H1 (cell line): ENCODE measurements around the gene HBB. TPM values are rescaled to one million over a fixed set of nuclear protein-coding genes. Genes with fewer than 3 reads are reported as not detected.

ENCODE experiments used
- CTCF ChIA-PET: fragments of 300-600 bp; sonication (Branson Sonifier 250); formaldehyde crosslinking; loops from one replicate; lab custom pipeline; 2021; ENCODE audit not compliant: partially characterized antibody; lab: Charles Lee
- POLR2A ChIA-PET: fragments of 300-600 bp; sonication (Branson Sonifier 250); formaldehyde crosslinking; loops from one replicate; lab custom pipeline; 2021; ENCODE audit warnings: inconsistent platforms; ENCODE audit not compliant: partially characterized antibody; lab: Charles Lee
- DNase-seq, 2 experiments: peaks; one replicate each; pipeline versions ENCODE4 v3.0.0 to v3.0.0-alpha.2; 2010 to 2022; ENCODE audit warnings: low spot score in 2 of 2, low read depth in 1 of 2, mixed read lengths in 1 of 2
- FAIRE-seq: peaks from 2 replicates; lab custom pipeline; 2011; peaks lifted over from hg19 to GRCh38; lab: Jason Lieb, UNC
- H2AFZ ChIP-seq: 2 replicates; pipeline ENCODE4 v1.8.1; 2012; ENCODE audit warnings: low read length, inconsistent platforms
- H2AK5ac ChIP-seq: 2 replicates; pipeline ENCODE4 v1.6.1; 2013; ENCODE audit warnings: low read depth, low read length
- H2BK120ac ChIP-seq: replicated peaks from 2 replicates; pipeline ENCODE3; 2013; ENCODE audit warnings: low read depth, low read length, inconsistent platforms
- H2BK12ac ChIP-seq: 2 replicates; pipeline ENCODE4 v1.6.1; 2013; ENCODE audit warnings: low read depth, low read length
- H2BK15ac ChIP-seq: 2 replicates; pipeline ENCODE4 v1.6.1; 2013; ENCODE audit warnings: low read length
- H2BK20ac ChIP-seq: 2 replicates; pipeline ENCODE4 v1.6.1; 2013; ENCODE audit warnings: low read length
- H2BK5ac ChIP-seq: 2 replicates; pipeline ENCODE4 v1.6.1; 2013; ENCODE audit warnings: low read depth, low read length
- H3K14ac ChIP-seq: 2 replicates; pipeline ENCODE4 v1.6.1; 2013; ENCODE audit warnings: inconsistent platforms; ENCODE audit not compliant: insufficient read length
- H3K18ac ChIP-seq: 2 replicates; pipeline ENCODE4 v1.6.1; 2013; ENCODE audit warnings: low read length; ENCODE audit errors: extremely low read depth
- H3K23ac ChIP-seq: 2 replicates; pipeline ENCODE4 v1.6.1; 2013; ENCODE audit warnings: inconsistent platforms; ENCODE audit not compliant: insufficient read length
- H3K23me2 ChIP-seq: 2 replicates; pipeline ENCODE4 v1.6.1; 2013; ENCODE audit warnings: low read depth, low read length
- H3K27ac ChIP-seq: 2 replicates; pipeline ENCODE4 v1.6.1; 2011; ENCODE audit warnings: low read depth, low read length, inconsistent platforms
- H3K27me3 ChIP-seq, 4 experiments: replicated peaks in 1 of 4; 1 replicate in 1 of 4; 2 replicates in 3 of 4; pipeline versions ENCODE4 v1.6.1 to v1.8.1; 2011 to 2013; ENCODE audit warnings: low read length in 3 of 4, mild to moderate bottlenecking in 3 of 4, inconsistent platforms in 2 of 4, mixed read lengths in 2 of 4, moderate library complexity in 1 of 4; ENCODE audit not compliant: control insufficient read depth in 3 of 4, insufficient read depth in 3 of 4; ENCODE audit errors: extremely low read depth in 1 of 4
- H3K36me3 ChIP-seq, 4 experiments: 2 replicates each; pipeline versions ENCODE4 v1.6.1 to v1.8.1; 2011 to 2013; ENCODE audit warnings: mild to moderate bottlenecking in 4 of 4, low read length in 3 of 4, moderate library complexity in 2 of 4, control low read depth in 1 of 4, inconsistent platforms in 1 of 4; ENCODE audit not compliant: insufficient read depth in 4 of 4, control insufficient read depth in 2 of 4
- H3K4ac ChIP-seq: replicated peaks from 2 replicates; pipeline ENCODE3; 2013; ENCODE audit warnings: low read length, low read depth, mixed read lengths, inconsistent platforms; ENCODE audit not compliant: insufficient read length
- H3K4me1 ChIP-seq, 4 experiments: replicated peaks in 1 of 4; 1 replicate in 1 of 4; 2 replicates in 3 of 4; pipeline versions ENCODE4 v1.6.1 to v1.8.1; 2011 to 2013; ENCODE audit warnings: low read length in 3 of 4, inconsistent platforms in 2 of 4, mixed read lengths in 1 of 4; ENCODE audit not compliant: insufficient read depth in 4 of 4, control insufficient read depth in 3 of 4
- H3K4me2 ChIP-seq, 2 experiments: 2 replicates each; pipeline versions ENCODE4 v1.6.1 to v1.8.1; 2011 to 2013; ENCODE audit warnings: low read depth in 2 of 2, low read length in 2 of 2, control low read depth in 1 of 2, inconsistent platforms in 1 of 2, mild to moderate bottlenecking in 1 of 2; ENCODE audit not compliant: insufficient read depth in 1 of 2
- H3K4me3 ChIP-seq, 4 experiments: fragments of 200-600, 300-600 bp in 1 of 4; sonication (generic), shearing (Covaris generic), sonication (Bioruptor Twin) in 1 of 4; 2 replicates each; pipeline versions ENCODE4 v1.5.1 to v1.8.1; 2011 to 2016; ENCODE audit warnings: low read length in 4 of 4, low read depth in 3 of 4, control low read depth in 2 of 4, inconsistent platforms in 2 of 4, mild to moderate bottlenecking in 2 of 4, mixed read lengths in 1 of 4, moderate library complexity in 1 of 4; ENCODE audit not compliant: insufficient read depth in 2 of 4; ENCODE audit errors: extremely low read depth in 1 of 4
- H3K56ac ChIP-seq: replicated peaks from 2 replicates; pipeline ENCODE3; 2013; ENCODE audit warnings: low read depth, mild to moderate bottlenecking, mixed read lengths, low read length, inconsistent platforms; ENCODE audit not compliant: insufficient read length
- H3K79me1 ChIP-seq: 2 replicates; pipeline ENCODE4 v1.6.1; 2013; ENCODE audit warnings: low read depth, low read length, control low read depth
- H3K79me2 ChIP-seq, 2 experiments: 2 replicates each; pipeline versions ENCODE4 v1.6.1 to v1.8.1; 2012 to 2013; ENCODE audit warnings: low read length in 2 of 2, mild to moderate bottlenecking in 2 of 2, inconsistent platforms in 1 of 2; ENCODE audit not compliant: insufficient read depth in 2 of 2, control insufficient read depth in 1 of 2
- H3K9ac ChIP-seq, 4 experiments: replicated peaks in 1 of 4; 1 replicate in 1 of 4; 2 replicates in 3 of 4; pipeline versions ENCODE4 v1.6.1 to v1.8.1; 2011 to 2013; ENCODE audit warnings: low read depth in 3 of 4, low read length in 3 of 4, control low read depth in 2 of 4, mild to moderate bottlenecking in 2 of 4, moderate library complexity in 2 of 4, inconsistent platforms in 1 of 4; ENCODE audit errors: extremely low read depth in 1 of 4
- H3K9me3 ChIP-seq, 2 experiments: 2 replicates each; pipeline versions ENCODE4 v1.6.1 to v1.8.1; 2012 to 2013; ENCODE audit warnings: mild to moderate bottlenecking in 2 of 2, moderate library complexity in 2 of 2, control low read depth in 1 of 2, inconsistent platforms in 1 of 2, low read depth in 1 of 2, low read length in 1 of 2, mixed read lengths in 1 of 2; ENCODE audit not compliant: insufficient read depth in 2 of 2
- H4K20me1 ChIP-seq, 2 experiments: replicated peaks in 1 of 2; 2 replicates each; pipeline versions ENCODE3 to v1.8.1; 2011 to 2013; ENCODE audit warnings: inconsistent platforms in 2 of 2, low read length in 2 of 2, mild to moderate bottlenecking in 1 of 2; ENCODE audit not compliant: insufficient read depth in 2 of 2, control insufficient read depth in 1 of 2
- H4K5ac ChIP-seq: 2 replicates; pipeline ENCODE4 v1.6.1; 2013; ENCODE audit warnings: low read length, low read depth, mixed read lengths, inconsistent platforms; ENCODE audit not compliant: insufficient read length
- H4K8ac ChIP-seq: 2 replicates; pipeline ENCODE4 v1.8.0; 2013; ENCODE audit warnings: mild to moderate bottlenecking, moderate library complexity, low read length, inconsistent platforms; ENCODE audit not compliant: insufficient read depth; ENCODE audit errors: extremely low read depth
- H4K91ac ChIP-seq: replicated peaks from 2 replicates; pipeline ENCODE3; 2013; ENCODE audit warnings: low read length, mixed read lengths, inconsistent platforms; ENCODE audit not compliant: insufficient read length
- BCL11A ChIP-seq, 2 experiments: IDR thresholded peaks; one replicate each; pipeline ENCODE4 v1.6.1; 2011; ENCODE audit warnings: low read depth in 2 of 2, low read length in 2 of 2, mild to moderate bottlenecking in 2 of 2
- WGBS, 2 experiments: shearing (Covaris generic) in 1 of 2; methylation state at CpG; one replicate each; pipeline versions ENCODE4 v1.1.6 to v1.1.7; 2013 to 2015; ENCODE audit warnings: low lambda C conversion rate in 2 of 2, mixed read lengths in 2 of 2, inconsistent platforms in 1 of 2, low coverage in 1 of 2, missing lambda C conversion rate in 1 of 2; ENCODE audit not compliant: insufficient replicate concordance in 2 of 2, insufficient coverage in 1 of 2, insufficient read length in 1 of 2; ENCODE audit errors: extremely low coverage in 1 of 2, missing lambda C conversion rate in 1 of 2; 5-methylcytosine and 5-hydroxymethylcytosine counted together
- polyA plus RNA-seq, 7 experiments: library from polyadenylated mRNA; depleted of rRNA in 3 of 7; stranded (reverse) in 5 of 7; unstranded in 2 of 7; fragments of >200 nt in 5 of 7; fragments of 200-250 nt in 2 of 7; gene quantifications; 1 replicate in 5 of 7; 2 replicates in 1 of 7; 4 replicates in 1 of 7; pipeline versions ENCODE4 v1.2.1 to v1.2.3, GENCODE V29; 2011 to 2013; ENCODE audit warnings: missing spikeins in 2 of 7, mixed read lengths in 2 of 7
- total RNA-seq: library from RNA; stranded (reverse); fragmentation: NEBNext Ultra II Directional; extraction: Animal tissue kit (Norgen Biotek cat#: 25700); gene quantifications from 2 replicates; pipeline ENCODE4 v1.2.1, GENCODE V29; 2021

The HBB gene
- total and polyA plus RNA-seq, 2 of the 8 experiments (the other 6 are each of a cell fraction or from before 2014, with no cell fraction given), result not detected

DNA sequence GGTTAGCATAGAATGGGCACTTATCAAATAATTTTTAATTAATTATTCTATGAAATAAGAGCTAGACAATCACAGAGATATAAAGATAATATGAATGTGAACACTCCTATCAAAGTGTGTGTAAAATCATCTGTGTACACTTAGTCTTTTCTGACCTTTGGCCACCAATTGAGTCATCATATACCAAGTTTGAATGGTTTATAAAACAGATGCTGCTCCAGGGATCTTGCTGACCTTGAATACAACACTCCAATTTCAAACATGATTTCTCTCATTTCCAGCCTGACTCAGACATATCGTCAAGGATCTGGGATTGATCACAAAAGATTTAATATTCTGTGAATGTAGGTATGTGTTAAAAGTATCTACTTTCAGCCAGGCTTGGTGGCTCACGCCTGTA, 23.5 kb downstream of the HBB start:
- H2BK15ac ChIP-seq, result no peak overlapping the region
- CTCF ChIA-PET, result interaction anchor here (0.6 to 5.8 kb wide), 9 partner anchors 10 to 183 kb away, joined by 3 to 36 read pairs (median 3); partner anchors contain the start of gene OR51M1
- H3K79me2 ChIP-seq, result no peaks in the 10 kb centered on the region
- POLR2A ChIA-PET, result no interaction called here
- no peaks in the 10 kb centered on the region for H3K4me1 ChIP-seq
- no peak overlapping the region for H3K14ac ChIP-seq
- no peaks in the 10 kb centered on the region for H3K27me3 ChIP-seq
- no peak overlapping the region for H3K56ac ChIP-seq
- H3K4ac ChIP-seq, result no peak overlapping the region
- no peaks in the 10 kb centered on the region for H4K20me1 ChIP-seq
- H3K4me3 ChIP-seq, result no peak overlapping the region
- no peaks in the 10 kb centered on the region for H3K23me2 ChIP-seq
- H2AK5ac ChIP-seq, result no peak overlapping the region
- 83% methylated on average over 2 of the region's 2 CpGs; no CpG with 5 or more reads in 1 of the 2 experiments for WGBS, 2 experiments
- no peak overlapping the region for H2AFZ ChIP-seq
- no peak overlapping the region for H2BK12ac ChIP-seq
- H2BK20ac ChIP-seq, result no peak overlapping the region
- no peaks in the 10 kb centered on the region for H3K9me3 ChIP-seq
- H4K5ac ChIP-seq, result no peak overlapping the region
- no peaks in the 10 kb centered on the region for H3K79me1 ChIP-seq
- H4K8ac ChIP-seq, result no peak overlapping the region
- no peak for FAIRE-seq
- H3K36me3 ChIP-seq, result no peaks in the 10 kb centered on the region
- DNase-seq, result no peak
- H2BK120ac ChIP-seq, result no peak overlapping the region
- no peak overlapping the region for H3K27ac ChIP-seq
- no peak overlapping the region for H3K23ac ChIP-seq
- H3K18ac ChIP-seq, result no peak overlapping the region
- H3K4me2 ChIP-seq, result no peak overlapping the region
- H4K91ac ChIP-seq, result no peak overlapping the region
- H2BK5ac ChIP-seq, result no peak overlapping the region
- no peak overlapping the region for H3K9ac ChIP-seq
- TF ChIP-seq BCL11A (IDR thresholded peaks at IDR 0.05; ENCODE audit: low read depth in 2 of 2, low read length in 2 of 2), result no peak
